Measurements from ENCODE around the gene PREB.
"Not testable (repeated sequence)": the region's sequence is repeated elsewhere in the genome, so short reads cannot be mapped to it uniquely, and the experiment has no call there.

PREB gene

DNA sequence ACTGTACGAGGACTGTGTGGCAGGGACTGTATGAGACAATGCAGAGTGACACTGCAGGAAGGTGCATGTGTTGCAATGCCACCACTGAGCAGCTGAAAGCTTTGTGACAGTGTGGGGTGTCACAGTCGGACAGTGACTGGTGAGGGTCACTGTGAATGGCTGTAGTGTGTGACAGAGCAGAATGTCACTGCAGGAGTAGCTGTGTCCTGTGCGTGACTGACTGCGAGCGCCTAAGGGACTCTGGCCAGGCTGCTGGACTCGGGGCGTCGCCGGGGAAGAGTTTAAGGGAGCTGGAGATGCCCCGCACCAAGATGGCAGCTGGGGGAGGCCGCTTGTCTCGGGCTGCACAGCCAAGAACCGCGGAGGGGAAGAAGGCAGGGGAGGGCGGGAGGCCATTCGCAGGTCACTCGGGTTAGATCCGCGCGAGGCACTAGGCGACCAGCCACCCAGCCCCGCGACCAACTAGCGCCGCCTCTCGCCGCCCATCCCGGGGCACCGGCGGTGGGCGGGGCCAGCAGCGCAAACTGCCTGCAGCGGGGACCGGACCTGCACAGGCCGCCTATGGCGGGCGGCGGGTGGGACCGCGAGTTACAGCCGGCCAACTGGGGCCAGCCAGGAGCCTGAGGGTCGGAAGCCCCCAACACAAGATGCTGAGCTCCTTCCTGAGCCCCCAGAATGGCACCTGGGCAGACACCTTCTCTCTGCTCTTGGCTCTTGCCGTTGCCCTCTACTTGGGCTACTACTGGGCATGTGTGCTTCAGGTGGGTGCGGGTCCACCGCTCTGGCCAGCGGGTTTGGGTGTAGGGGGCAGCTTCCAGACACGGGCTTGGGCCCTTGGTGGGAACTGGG, 10.9 kb downstream of the PREB start, which contains the start of gene ABHD1:
TSS of gene ABHD1 (plus strand) at position 514 of the 849 bp plus-strand sequence. CDS start at position 648, 134 bp downstream.
- DNase-seq = no peak

DNA sequence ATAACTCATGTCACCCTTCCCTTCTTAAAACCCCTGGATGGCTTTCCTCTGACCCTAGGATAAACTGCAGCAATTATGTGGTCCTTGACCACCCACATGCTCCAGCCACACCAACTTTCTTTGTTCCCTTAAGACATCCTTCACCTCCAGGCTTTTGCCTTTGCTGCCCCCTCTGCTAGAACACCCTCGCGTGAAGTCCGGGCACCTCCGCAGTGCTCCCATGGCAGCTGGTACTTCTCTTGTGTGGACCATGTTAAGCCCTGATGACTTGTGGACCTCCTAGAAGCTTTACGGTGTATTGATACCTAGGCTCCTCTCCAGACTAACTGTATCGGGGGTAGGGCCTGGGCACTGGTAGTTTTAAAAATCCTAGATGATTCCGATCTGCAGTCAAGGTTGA, 11.6 kb downstream of the PREB start:
- no peak for DNase-seq

DNA sequence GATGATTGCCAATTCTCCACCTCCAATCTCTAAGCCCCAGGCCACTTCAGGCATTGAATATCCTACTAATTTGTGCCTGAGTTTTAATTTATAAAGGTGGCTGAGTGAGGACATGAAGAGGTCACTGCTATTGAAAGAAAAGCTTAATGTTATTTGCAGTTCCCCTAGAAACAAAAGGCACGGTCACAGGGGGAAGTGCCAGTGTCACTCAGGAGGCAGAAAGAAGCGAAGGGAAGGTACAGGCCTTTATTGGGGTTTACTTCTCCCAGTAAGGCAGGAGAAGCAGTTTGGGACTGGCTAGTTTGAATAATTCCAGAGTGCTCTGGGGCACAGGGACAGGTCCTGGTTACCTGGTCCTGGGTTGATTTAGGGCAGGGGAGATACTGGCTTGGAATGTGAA, 12.5 kb downstream of the PREB start:
- no peak for DNase-seq

DNA sequence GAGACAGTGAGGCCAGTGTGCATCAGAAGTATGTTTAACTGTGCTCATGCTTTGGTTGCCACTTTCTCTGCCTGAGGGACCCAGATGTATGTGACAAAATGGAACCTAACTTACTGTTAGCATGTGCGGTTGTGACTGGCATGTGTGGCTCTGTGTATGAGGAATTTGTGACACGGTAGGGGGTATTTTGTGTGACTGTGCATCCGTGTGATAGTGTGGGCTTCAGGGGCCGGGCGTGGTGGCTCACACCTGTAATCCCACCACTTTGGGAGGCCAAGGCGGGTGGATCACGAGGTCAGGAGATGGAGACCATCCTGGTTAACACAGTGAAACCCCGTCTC, 15.1 kb downstream of the PREB start:
- DNase-seq = not testable (repeated sequence)

DNA sequence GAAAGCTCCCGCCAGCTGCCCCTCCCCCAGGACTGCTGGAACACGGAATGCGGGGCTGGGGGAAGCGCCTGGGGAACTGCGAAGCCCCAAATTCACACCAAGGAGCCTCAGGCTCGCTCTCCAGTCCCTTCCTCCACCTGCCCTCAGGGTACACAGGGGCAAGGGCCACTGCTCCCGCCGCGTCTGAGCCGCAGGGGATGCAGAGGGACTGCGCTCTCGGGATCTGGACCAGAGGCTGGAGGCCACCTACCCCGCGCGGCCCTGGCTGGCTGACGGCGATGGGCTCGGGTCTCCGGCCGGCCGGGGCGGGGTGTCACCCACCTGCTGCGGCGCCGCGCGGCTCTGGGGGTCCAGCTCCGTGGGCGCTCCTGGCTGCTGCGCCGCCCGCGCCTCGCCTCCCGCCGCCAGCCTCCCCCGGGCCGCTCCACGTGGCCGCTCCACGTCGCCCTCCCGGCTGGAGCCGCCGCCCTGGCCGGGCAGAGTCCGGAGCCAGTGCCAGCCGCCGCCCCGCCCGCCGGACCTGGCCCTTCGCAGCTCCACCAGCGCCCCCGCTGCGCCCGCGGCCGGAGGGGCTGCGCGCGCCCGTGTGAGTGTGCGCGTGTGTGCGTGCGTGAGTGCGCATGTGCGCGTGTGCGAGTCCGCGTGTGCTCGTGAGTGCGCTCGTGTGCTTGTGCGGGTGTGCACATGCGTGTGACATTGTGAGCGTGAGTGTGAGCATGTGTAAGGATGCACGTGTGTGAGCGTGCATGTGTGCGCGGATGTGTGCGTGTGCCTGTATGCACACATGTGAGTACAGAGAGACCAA, 15.7 kb downstream of the PREB start, which contains the start of gene CGREF1:
TSS of gene CGREF1 (minus strand) at position 604 of the 805 bp plus-strand sequence. CDS start 14,762 bp downstream, outside the sequence.
- no peak for DNase-seq

DNA sequence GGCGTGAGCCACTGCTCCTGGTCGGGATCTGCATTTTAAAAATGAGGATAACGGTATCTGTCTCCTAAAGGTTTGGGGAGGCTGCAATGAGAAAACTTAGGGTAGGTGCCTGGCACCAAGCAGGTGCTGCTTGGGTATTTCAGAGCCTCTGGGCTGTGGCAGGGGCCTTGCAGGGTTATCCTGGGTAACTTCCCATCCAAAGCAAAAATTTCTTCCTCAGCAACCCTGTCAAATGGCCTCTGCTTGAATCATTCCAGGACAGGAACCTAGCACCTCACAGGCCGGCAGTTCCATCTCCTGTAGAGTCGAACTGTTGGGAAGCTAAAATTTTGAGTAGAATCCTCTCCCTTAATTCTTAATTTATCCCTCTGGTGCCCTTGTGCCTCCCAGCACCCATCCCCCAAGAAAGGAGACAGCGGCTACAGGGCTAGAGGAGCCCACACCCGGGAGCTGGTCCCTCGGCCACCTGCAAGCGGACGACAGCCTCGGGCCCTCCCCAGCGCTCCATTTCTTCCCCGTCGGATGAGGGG, 16.4 kb downstream of the PREB start:
- DNase-seq = no peak

DNA sequence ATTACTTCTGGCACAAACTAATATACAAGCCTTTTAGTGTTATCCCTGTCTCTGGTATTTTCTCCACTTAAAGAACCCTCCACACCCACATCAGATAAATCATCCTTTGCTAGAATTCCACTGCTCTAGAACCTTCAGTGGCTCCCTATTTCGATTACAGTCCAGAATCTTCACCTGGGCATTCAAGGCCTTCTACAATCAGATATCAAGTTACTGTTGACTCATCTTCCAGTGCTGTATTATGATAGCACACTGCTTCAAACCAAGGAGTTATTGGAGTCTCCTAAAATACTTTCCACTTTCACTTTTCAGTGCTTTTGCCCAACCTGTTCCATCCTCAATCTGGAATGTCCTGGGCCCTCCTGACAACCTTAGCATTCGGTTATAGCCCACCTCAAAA, 18.9 kb downstream of the PREB start:
- no peak for DNase-seq

DNA sequence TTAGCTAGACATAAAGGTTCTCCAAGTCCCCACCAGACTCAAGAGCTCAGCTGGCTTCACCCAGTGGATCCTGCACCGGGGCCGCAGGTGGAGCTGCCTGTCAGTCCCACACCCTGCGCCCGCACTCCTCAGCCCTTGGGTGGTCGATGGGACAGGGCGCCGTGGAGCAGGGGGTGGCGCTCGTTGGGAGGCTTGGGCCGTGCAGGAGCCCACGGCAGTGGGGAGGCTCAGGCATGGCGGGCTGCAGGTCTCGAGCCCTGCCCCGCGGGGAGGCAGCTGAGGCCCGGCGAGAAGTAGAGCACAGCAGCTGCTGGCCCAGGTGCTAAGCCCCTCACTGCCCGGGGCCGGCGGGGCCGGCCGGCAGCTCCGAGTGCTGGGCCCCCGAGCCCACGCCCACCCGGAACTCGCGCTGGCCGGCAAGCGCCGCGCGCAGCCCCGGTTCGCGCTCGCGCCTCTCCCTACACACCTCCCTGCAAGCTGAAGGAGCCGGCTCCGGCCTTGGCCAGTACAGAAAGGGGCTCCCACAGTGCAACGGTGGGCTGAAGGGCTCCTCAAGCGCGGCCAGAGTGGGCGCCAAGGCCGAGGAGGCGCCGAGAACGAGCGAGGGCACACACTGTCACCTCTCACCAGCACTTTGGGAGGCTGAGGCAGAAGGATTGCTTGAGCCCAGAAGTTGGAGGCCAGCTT, 22.9 kb downstream of the PREB start:
- not testable (repeated sequence) for DNase-seq

DNA sequence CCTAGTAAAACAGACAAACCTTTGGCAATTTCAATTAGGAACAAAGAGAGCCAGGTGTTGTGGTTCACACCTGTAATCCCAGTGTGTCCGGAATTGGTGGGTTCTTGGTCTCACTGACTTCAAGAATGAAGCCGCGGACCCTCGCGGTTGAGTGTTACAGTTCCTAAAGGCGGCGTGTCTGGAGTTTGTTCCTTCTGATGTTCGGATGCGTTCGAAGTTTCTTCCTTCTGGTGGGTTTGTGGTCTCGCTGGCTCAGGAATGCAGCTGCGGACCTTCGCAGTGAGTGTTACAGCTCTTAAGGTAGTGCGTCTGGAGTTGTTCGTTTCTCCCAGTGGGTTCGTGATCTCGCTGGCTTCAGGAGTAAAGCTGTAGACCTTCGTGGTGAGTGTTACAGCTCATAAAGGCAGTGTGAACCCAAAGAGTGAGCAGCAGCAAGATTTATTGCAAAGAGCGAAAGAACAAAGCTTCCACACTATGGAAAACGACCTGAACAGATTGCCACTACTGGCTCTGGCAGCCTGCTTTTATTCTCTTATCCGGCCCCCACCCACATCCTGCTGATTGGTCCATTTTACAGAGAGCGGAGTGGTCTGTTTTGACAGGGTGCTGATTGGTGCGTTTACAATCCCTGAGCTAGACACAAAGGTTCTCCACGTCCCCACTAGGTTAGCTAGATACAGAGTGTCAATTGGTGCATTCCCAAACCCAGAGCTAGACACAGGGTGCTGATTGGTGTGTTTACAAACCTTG, 23.7 kb downstream of the PREB start:
- not testable (repeated sequence) for DNase-seq

DNA sequence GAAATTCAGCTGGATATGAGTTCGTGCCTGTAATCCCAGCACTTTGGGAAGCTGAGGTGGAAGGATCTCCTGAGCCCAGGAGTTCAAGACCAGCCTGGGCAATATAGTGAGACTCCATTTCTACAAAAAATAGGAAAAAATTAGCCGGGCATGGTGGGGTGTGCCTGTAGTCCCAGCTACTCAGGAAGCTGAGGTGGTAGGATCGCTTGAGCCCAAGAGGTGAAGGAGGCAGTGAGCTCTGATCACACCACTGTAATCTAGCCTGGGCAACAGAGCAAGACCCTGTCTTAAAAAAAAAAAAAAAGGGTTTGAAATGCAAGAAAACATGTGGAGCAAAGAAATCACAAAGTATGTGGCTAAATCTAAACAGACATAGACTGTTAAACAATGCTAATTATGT, 25.4 kb downstream of the PREB start:
- DNase-seq = no peak

DNA sequence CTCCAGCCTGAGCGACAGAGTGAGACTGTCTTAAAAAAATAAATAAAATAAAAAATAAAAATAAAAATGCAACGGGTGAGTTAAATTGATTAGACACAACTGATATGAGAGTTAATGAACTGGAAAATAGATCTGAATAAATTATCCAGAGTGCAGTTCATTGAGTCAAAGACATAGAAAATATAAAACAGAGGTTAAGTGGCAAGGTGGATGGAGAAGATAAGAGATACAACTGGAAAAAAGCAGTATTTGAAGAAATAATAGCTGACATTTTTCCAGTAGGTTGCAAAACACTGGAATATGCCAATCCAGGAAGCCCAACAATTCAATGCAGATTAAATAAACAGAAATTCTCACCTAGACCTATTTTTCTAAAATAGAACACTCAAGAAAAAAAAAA, 26.2 kb downstream of the PREB start:
- no peak for DNase-seq

DNA sequence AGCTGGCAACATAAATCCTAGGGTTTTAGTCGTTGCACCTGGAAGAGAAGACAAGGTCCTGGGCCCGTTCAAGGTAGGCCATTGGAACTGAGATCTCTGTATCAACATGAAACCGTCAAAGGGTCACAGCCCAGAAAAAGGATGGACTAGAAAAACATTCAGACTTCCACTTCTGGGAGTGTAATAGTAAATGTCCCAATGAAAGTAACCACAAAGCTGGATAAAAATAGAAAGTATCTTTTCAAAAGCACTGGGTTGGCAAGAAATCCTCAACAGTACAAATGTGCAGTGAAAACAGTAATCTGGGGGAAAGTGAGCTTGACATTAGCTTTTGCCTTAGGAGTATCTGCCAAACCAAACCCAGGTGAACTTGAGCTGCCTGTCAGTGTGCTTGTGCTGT, 28.5 kb downstream of the PREB start:
- DNase-seq = no peak

DNA sequence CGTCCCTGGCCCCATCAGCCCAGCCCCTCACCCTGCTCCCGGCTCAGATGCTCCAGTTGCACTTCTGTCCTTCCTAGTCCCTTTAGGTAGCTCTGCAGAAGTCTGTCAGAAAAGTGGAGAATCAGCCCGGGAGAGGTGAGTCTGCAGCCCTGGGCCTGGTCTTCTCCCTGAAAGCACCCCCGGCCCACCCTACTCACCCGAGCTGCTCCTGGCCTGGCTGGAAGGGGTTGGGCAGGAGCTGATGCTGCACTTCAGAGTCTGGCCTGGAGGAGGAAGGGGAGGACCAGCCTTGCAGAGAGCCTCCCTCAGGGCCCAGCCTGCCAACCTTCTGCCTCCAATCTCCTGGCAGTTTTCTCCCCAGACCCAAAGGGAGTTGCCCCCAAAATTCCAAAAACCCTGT, 32.1 kb downstream of the PREB start:
- no peak for DNase-seq

DNA sequence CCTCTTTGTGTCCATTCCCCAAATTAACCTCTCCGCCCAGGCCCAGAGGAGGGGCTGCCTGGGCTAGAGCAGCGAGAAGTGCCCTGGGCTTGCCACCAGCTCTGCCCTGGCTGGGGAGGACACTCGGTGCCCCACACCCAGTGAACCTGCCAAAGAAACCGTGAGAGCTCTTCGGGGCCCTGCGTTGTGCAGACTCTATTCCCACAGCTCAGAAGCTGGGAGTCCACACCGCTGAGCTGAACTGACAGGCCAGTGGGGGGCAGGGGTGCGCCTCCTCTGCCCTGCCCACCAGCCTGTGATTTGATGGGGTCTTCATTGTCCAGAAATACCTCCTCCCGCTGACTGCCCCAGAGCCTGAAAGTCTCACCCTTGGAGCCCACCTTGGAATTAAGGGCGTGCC, 34.4 kb downstream of the PREB start:
- DNase-seq = no peak

DNA sequence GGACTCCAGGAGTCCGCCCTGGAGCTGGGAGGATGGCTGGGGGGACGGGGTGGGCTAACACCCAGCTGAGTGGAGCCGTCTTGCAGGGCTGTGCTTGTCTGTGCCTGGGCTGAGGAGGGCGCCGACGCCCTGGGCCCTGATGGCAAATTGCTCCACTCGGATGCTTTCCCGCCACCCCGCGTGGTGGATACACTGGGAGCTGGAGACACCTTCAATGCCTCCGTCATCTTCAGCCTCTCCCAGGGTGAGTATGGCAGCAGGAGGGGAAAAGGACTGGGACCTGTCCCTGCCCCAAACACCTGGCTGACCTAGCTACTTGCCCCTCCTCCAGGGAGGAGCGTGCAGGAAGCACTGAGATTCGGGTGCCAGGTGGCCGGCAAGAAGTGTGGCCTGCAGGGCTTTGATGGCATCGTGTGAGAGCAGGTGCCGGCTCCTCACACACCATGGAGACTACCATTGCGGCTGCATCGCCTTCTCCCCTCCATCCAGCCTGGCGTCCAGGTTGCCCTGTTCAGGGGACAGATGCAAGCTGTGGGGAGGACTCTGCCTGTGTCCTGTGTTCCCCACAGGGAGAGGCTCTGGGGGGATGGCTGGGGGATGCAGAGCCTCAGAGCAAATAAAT, 35.0 kb downstream of the PREB start:
- DNase-seq = no peak

DNA sequence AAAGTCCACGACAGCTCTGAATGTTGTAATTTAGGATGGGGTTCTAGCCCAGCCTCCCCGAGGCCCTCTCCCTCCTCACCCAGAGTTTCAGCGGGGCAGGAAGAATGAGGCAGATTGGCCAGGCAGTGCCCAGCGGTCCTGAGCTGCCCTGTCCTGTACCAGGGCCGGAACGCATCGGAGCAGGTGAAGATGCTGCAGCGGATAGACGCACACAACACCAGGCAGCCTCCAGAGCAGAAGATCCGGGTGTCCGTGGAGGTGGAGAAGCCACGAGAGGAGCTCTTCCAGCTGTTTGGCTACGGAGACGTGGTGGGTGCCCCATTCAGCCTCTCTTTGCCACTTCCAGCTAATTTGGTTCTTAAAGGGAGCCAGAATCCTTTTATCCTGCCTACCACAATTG, 37.1 kb downstream of the PREB start:
- no peak for DNase-seq

DNA sequence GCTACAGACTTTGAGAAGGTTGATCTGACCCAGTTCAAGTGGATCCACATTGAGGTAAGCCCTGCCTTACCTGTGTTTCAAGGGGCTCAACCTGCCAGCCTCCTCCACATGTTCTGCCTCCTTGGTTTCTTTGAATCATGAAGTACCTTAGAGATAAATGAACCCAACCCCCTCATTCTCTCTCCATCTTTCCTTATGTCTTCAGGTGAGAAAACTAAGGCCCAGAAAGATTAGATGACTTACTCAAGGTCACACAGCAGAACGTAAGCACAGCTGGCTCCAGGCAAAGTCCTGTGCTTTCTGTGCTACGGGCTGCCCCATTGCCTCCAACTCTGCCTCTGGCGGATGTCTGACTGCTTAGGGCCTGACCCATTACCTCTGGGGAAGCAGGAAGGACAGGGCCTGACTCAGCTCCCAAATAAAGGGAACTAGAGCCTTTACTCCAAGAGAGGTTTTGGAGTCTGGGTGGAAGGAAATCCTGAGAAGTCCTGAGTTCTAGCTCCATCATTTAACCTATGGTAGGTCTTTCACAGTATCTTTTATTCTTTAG, 37.6 kb downstream of the PREB start:
- DNase-seq = no peak

DNA sequence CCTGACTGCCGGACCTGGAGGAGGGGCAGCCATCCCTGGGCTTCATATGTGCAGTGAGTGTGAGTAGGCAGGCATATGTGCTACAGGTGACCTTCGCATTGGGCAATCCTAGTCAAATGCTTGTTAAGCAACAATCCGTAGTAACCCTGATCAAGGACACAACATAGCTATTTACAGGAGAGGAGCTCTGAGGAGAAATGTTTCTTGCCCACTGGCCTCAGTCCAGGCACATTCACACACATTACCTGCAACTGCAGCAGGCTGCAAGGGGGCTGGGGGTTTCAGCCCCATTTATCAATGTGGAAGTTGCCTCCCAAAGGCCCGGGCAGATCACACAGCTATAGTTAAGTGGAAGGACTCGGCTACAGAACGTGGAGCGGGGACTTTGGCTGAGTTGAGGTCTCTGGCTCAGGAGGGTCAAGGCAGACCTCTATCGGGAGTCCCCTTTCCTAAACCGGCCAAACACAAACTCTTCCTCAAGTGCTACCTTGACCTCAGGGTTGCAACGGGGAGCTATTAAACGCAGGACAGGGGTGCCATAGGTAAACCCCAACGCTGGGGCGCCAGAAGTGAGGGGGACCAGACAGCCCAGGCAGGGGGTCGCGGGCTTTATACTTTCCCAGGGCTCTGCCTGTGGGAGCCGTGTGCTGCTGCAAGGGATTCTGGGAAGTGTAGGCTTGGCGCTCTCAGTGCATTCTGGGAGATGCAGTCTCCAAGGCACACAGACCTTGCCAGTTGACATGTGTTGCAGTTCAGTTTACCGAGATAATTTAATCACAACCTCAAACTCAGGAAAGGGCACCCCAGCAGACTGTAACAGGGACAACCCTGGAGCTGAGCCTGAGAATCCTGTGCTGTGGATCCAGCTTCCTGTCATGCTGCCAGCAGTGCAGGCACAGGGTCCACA, 38.4 kb downstream of the PREB start:
- DNase-seq = no peak

DNA sequence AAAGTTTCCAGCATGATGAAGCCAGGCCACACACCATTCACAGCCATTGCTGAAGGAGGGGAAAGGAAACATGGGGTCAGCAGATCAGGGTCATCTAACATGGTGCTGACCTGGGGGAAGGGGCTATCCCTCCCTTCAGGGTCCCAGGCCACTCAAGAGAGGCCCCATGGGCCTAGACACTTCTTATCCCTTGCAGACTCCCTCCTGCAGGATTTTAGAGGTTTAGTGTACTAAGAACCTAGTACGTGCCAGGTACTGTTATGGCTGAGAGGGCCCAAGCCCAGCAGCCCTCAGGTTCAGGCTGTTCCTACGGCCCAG, 39.0 kb downstream of the PREB start:
- no peak for DNase-seq

DNA sequence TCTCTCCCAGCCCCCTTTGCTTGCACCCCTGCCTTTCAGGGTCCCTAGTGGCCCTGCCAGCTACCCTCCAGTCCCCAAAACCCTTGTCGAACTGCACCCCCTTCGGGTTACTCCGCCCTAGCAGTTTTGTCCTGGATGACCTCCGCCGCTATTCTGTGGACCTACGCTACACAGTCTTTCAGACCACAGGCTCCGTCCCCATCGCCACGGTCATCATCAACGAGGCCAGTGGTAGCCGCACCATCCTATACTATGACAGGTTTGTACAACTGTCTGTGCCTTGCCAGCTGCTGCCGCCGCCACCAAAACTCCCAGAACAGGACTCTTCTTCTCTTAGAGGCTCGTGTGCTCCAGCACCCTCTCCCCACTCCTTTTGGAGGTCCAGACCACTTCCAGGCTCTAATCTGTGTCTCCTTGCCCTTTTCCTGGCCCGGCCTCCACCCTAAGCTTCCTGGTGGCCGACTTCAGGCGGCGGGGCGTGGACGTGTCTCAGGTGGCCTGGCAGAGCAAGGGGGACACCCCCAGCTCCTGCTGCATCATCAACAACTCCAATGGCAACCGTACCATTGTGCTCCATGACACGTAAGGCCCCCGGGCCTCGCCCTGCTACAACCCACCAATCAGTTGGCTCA, 40.0 kb downstream of the PREB start:
- DNase-seq = no peak
